HK-2 (cell line): ENCODE data around the gene RELL1.

Experiments
- DNase-seq: peaks from one replicate; pipeline ENCODE4 v3.0.0-alpha.2; 2018; ENCODE audit not compliant: unreplicated experiment

The RELL1 gene

GRCh38 chr4:37635155-37635554, 51.0 kb downstream of the RELL1 start:
- no peak for DNase-seq

- DNase-seq: no peak
Measured at GRCh38 chr4:37634180-37634579, 52.0 kb downstream of the RELL1 start.

- DNase-seq: no peak
Measured at GRCh38 chr4:37632836-37633235, 53.3 kb downstream of the RELL1 start.

GRCh38 chr4:37631551-37631950, 54.6 kb downstream of the RELL1 start:
- no peak for DNase-seq

GRCh38 chr4:37629713-37630112, 56.5 kb downstream of the RELL1 start:
- DNase-seq: no peak

GRCh38 chr4:37628977-37629609, 57.1 kb downstream of the RELL1 start:
- DNase-seq: peak; percentile 24

GRCh38 chr4:37627263-37627662, 58.9 kb downstream of the RELL1 start:
- DNase-seq: no peak

GRCh38 chr4:37625499-37625898, 60.7 kb downstream of the RELL1 start:
- no peak for DNase-seq

GRCh38 chr4:37623940-37624339, 62.2 kb downstream of the RELL1 start:
- no peak for DNase-seq

GRCh38 chr4:37623125-37623524, 63.1 kb downstream of the RELL1 start:
- DNase-seq: no peak

- no peak for DNase-seq
Measured at GRCh38 chr4:37620176-37620575, 66.0 kb downstream of the RELL1 start.

- no peak for DNase-seq
Measured at GRCh38 chr4:37615720-37616063, 70.5 kb downstream of the RELL1 start.

- no peak for DNase-seq
Measured at GRCh38 chr4:37615059-37615719, 71.0 kb downstream of the RELL1 start.

- no peak for DNase-seq
Measured at GRCh38 chr4:37612811-37613210, 73.4 kb downstream of the RELL1 start.

GRCh38 chr4:37609626-37610025, 76.5 kb downstream of the RELL1 start:
- no peak for DNase-seq

- no peak for DNase-seq
Measured at GRCh38 chr4:37607018-37607417, 79.2 kb downstream of the RELL1 start.

- DNase-seq: no peak
Measured at GRCh38 chr4:37605843-37606565, 80.2 kb downstream of the RELL1 start.

GRCh38 chr4:37604461-37604860, 81.7 kb downstream of the RELL1 start:
- DNase-seq: no peak

GRCh38 chr4:37603711-37604110, 82.5 kb downstream of the RELL1 start:
- DNase-seq: no peak

- DNase-seq: peak; percentile 86
Measured at GRCh38 chr4:37603070-37603468, 83.1 kb downstream of the RELL1 start.

GRCh38 chr4:37602454-37603069, 83.6 kb downstream of the RELL1 start:
- DNase-seq: no peak

- DNase-seq: no peak
Measured at GRCh38 chr4:37601531-37601930, 84.6 kb downstream of the RELL1 start.
